ENCODE measurements around the gene UBAC2.
A peak's percentile ranks its signal among the peaks of the same experiment; 100 is the strongest.
"Not testable (repeated sequence)": the region's sequence is repeated elsewhere in the genome, so short reads cannot be mapped to it uniquely, and the experiment has no call there.

UBAC2 gene

GRCh38 chr13:99237981-99238662, 37.5 kb downstream of the UBAC2 start:
- Mint-ChIP-seq H3K9me3 (no peaks in the 10 kb centered on the region), H3K27me3 (no peaks in the 10 kb centered on the region), H3K4me3 (peak overlapping the region; percentile 85), H3K36me3 (ENCODE audit: insufficient read depth) (peaks cover 9% of the 10 kb centered on the region), H3K4me1 (peaks cover 44% of the 10 kb centered on the region), H3K27ac (ENCODE audit: low read depth) (peak overlapping the region; percentile 98)
- ATAC-seq (replicated peaks; ENCODE audit: extremely low read depth, poor library complexity, severe bottlenecking): peak; percentile 77
- DNase-seq (ENCODE audit: low spot score in 2 of 2): no peak

GRCh38 chr13:99246100-99246499, 45.4 kb downstream of the UBAC2 start:
- no peaks in the 10 kb centered on the region for H3K27me3 Mint-ChIP-seq
- peaks cover 14% of the 10 kb centered on the region for H3K4me1 Mint-ChIP-seq
- DNase-seq (ENCODE audit: low spot score in 2 of 2): no peak
- peaks cover 32% of the 10 kb centered on the region for H3K36me3 Mint-ChIP-seq (ENCODE audit: insufficient read depth)
- H3K27ac Mint-ChIP-seq (ENCODE audit: low read depth): no peak overlapping the region
- H3K4me3 Mint-ChIP-seq: no peak overlapping the region
- ATAC-seq (replicated peaks; ENCODE audit: extremely low read depth, poor library complexity, severe bottlenecking): no peak
- no peaks in the 10 kb centered on the region for H3K9me3 Mint-ChIP-seq

GRCh38 chr13:99249178-99249577, 48.5 kb downstream of the UBAC2 start:
- not testable (repeated sequence) for ATAC-seq (replicated peaks; ENCODE audit: extremely low read depth, poor library complexity, severe bottlenecking); H3K27me3 Mint-ChIP-seq; H3K27ac Mint-ChIP-seq (ENCODE audit: low read depth); DNase-seq (ENCODE audit: low spot score in 2 of 2); H3K9me3 Mint-ChIP-seq; H3K4me3 Mint-ChIP-seq
- Mint-ChIP-seq H3K4me1 (peaks cover 32% of the 10 kb centered on the region), H3K36me3 (ENCODE audit: insufficient read depth) (peaks cover 29% of the 10 kb centered on the region)

GRCh38 chr13:99249606-99250005, 49.0 kb downstream of the UBAC2 start:
- ATAC-seq (replicated peaks; ENCODE audit: extremely low read depth, poor library complexity, severe bottlenecking); DNase-seq (ENCODE audit: low spot score in 2 of 2); H3K27me3 Mint-ChIP-seq; H3K4me3 Mint-ChIP-seq; H3K9me3 Mint-ChIP-seq: not testable (repeated sequence)
- Mint-ChIP-seq H3K27ac (ENCODE audit: low read depth) (peak overlapping the region; percentile 61), H3K36me3 (ENCODE audit: insufficient read depth) (peaks cover 28% of the 10 kb centered on the region), H3K4me1 (peaks cover 33% of the 10 kb centered on the region)

GRCh38 chr13:99250982-99251825, 50.5 kb downstream of the UBAC2 start:
- Mint-ChIP-seq H3K4me1 (peaks cover 46% of the 10 kb centered on the region), H3K4me3 (no peak overlapping the region)

GRCh38 chr13:99251921-99252320, 51.3 kb downstream of the UBAC2 start:
- H3K36me3 Mint-ChIP-seq (ENCODE audit: insufficient read depth): peaks cover 31% of the 10 kb centered on the region
- H3K27me3 Mint-ChIP-seq: no peaks in the 10 kb centered on the region
- no peak for ATAC-seq (replicated peaks; ENCODE audit: extremely low read depth, poor library complexity, severe bottlenecking)
- H3K4me3 Mint-ChIP-seq: no peak overlapping the region
- DNase-seq (ENCODE audit: low spot score in 2 of 2): no peak
- peaks cover 46% of the 10 kb centered on the region for H3K4me1 Mint-ChIP-seq
- H3K9me3 Mint-ChIP-seq: no peaks in the 10 kb centered on the region
- peak overlapping the region; percentile 61 for H3K27ac Mint-ChIP-seq (ENCODE audit: low read depth)

More at GRCh38 chr13:99250982-99251825, 50.5 kb downstream of the UBAC2 start:
- DNase-seq (ENCODE audit: low spot score in 2 of 2) (no peak), ATAC-seq (replicated peaks; ENCODE audit: extremely low read depth, poor library complexity, severe bottlenecking) (no peak)
- Mint-ChIP-seq H3K27ac (ENCODE audit: low read depth) (peak overlapping the region; percentile 61), H3K27me3 (no peaks in the 10 kb centered on the region), H3K36me3 (ENCODE audit: insufficient read depth) (peaks cover 35% of the 10 kb centered on the region), H3K9me3 (no peaks in the 10 kb centered on the region)

GRCh38 chr13:99254830-99255229, 54.2 kb downstream of the UBAC2 start:
- Mint-ChIP-seq H3K9me3 (no peaks in the 10 kb centered on the region), H3K27ac (ENCODE audit: low read depth) (peak overlapping the region; percentile 89), H3K27me3 (no peaks in the 10 kb centered on the region), H3K36me3 (ENCODE audit: insufficient read depth) (peaks cover 25% of the 10 kb centered on the region), H3K4me3 (peak overlapping the region; percentile 86), H3K4me1 (peaks cover 60% of the 10 kb centered on the region)
- DNase-seq (ENCODE audit: low spot score in 2 of 2): no peak
- no peak for ATAC-seq (replicated peaks; ENCODE audit: extremely low read depth, poor library complexity, severe bottlenecking)

- no peaks in the 10 kb centered on the region for H3K27me3 Mint-ChIP-seq
- H3K4me1 Mint-ChIP-seq: peaks cover 61% of the 10 kb centered on the region
These were observed 54.6 kb downstream of the UBAC2 start for GRCh38 chr13:99255271-99255670.

GRCh38 chr13:99256283-99256682, 55.6 kb downstream of the UBAC2 start:
- ATAC-seq (replicated peaks; ENCODE audit: extremely low read depth, poor library complexity, severe bottlenecking): no peak

More at GRCh38 chr13:99255271-99255670, 54.6 kb downstream of the UBAC2 start:
- ATAC-seq (replicated peaks; ENCODE audit: extremely low read depth, poor library complexity, severe bottlenecking): no peak
- no peaks in the 10 kb centered on the region for H3K9me3 Mint-ChIP-seq
- H3K4me3 Mint-ChIP-seq: peak overlapping the region; percentile 86
- peaks cover 29% of the 10 kb centered on the region for H3K36me3 Mint-ChIP-seq (ENCODE audit: insufficient read depth)
- no peak for DNase-seq (ENCODE audit: low spot score in 2 of 2)
- peak overlapping the region; percentile 89 for H3K27ac Mint-ChIP-seq (ENCODE audit: low read depth)

GRCh38 chr13:99256709-99257108, 56.1 kb downstream of the UBAC2 start:
- peaks cover 60% of the 10 kb centered on the region for H3K4me1 Mint-ChIP-seq
- peak overlapping the region; percentile 67 for H3K27ac Mint-ChIP-seq (ENCODE audit: low read depth)
- no peak for DNase-seq (ENCODE audit: low spot score in 2 of 2)
- H3K9me3 Mint-ChIP-seq: no peaks in the 10 kb centered on the region
- ATAC-seq (replicated peaks; ENCODE audit: extremely low read depth, poor library complexity, severe bottlenecking): no peak
- peaks cover 27% of the 10 kb centered on the region for H3K36me3 Mint-ChIP-seq (ENCODE audit: insufficient read depth)
- H3K4me3 Mint-ChIP-seq: peak overlapping the region; percentile 86
- no peaks in the 10 kb centered on the region for H3K27me3 Mint-ChIP-seq

More at GRCh38 chr13:99256283-99256682, 55.6 kb downstream of the UBAC2 start:
- Mint-ChIP-seq H3K4me1 (peaks cover 60% of the 10 kb centered on the region), H3K27ac (ENCODE audit: low read depth) (peak overlapping the region; percentile 67), H3K36me3 (ENCODE audit: insufficient read depth) (peaks cover 27% of the 10 kb centered on the region), H3K27me3 (no peaks in the 10 kb centered on the region), H3K4me3 (peak overlapping the region; percentile 86), H3K9me3 (no peaks in the 10 kb centered on the region)
- no peak for DNase-seq (ENCODE audit: low spot score in 2 of 2)

GRCh38 chr13:99257291-99257690, 56.6 kb downstream of the UBAC2 start:
- DNase-seq (ENCODE audit: low spot score in 2 of 2) (no peak), ATAC-seq (replicated peaks; ENCODE audit: extremely low read depth, poor library complexity, severe bottlenecking) (no peak)
- Mint-ChIP-seq H3K4me1 (peaks cover 59% of the 10 kb centered on the region), H3K27me3 (no peaks in the 10 kb centered on the region), H3K9me3 (no peaks in the 10 kb centered on the region), H3K4me3 (peak overlapping the region; percentile 86), H3K36me3 (ENCODE audit: insufficient read depth) (peaks cover 29% of the 10 kb centered on the region), H3K27ac (ENCODE audit: low read depth) (peak overlapping the region; percentile 90)

- peak; percentile 88 for ATAC-seq (replicated peaks; ENCODE audit: extremely low read depth, poor library complexity, severe bottlenecking)
- H3K27ac Mint-ChIP-seq (ENCODE audit: low read depth): peak within 1 kb of the TSS; percentile 90
- H3K27me3 Mint-ChIP-seq: no peaks in the 10 kb centered on the region
- peaks cover 62% of the 10 kb centered on the region for H3K4me1 Mint-ChIP-seq
- H3K4me3 Mint-ChIP-seq: peak within 1 kb of the TSS; percentile 86
- DNase-seq (ENCODE audit: low spot score in 2 of 2): no peak
- peaks cover 29% of the 10 kb centered on the region for H3K36me3 Mint-ChIP-seq (ENCODE audit: insufficient read depth)
- H3K9me3 Mint-ChIP-seq: no peaks in the 10 kb centered on the region
These were observed 57.7 kb downstream of the UBAC2 start, which contains the start of gene GPR18 for GRCh38 chr13:99258210-99258860. GPR18 (minus strand) TSS chr13:99258379; CDS start chr13:99255872, 2,507 bp downstream.
